HepG2 (cell line): Measurements from ENCODE around the gene MEGF6. TPM values are rescaled to one million over a fixed set of nuclear protein-coding genes. Genes with fewer than 3 reads are reported as not detected.

Source experiments
- ATAC-seq: fragments of 200-7000 bp; cut with Tn5 transposase; 3 replicates; pipeline ENCODE4 v1.9.1; 2020; ENCODE audit warnings: mild to moderate bottlenecking, moderate library complexity
- BruUV-seq: library from RNA; stranded (reverse); fragments of 400-500 nt; replicated peaks from 2 replicates; lab custom pipeline; 2021; lab: Mats Ljungman, UMichigan
- CTCF ChIA-PET: fragments of 300-600 bp; formaldehyde crosslinking; extraction: SDS; loops from one replicate; lab custom pipeline; 2021; ENCODE audit warnings: low total read pairs, inconsistent platforms, low intra/inter-chr PET ratio; lab: Yijun Ruan, JAX
- POLR2A ChIA-PET: fragments of 350-600 bp; sonication (Branson Sonifier 250); formaldehyde crosslinking; loops from one replicate; lab custom pipeline; 2020; ENCODE audit warnings: antibody characterized with exemption, inconsistent platforms; lab: Yijun Ruan, JAX
- DNase-seq: peaks from one replicate; pipeline ENCODE4 v3.0.0-alpha.2; 2015; ENCODE audit warnings: low spot score
- FAIRE-seq: peaks from 3 replicates; lab custom pipeline; 2011; peaks lifted over from hg19 to GRCh38; lab: Jason Lieb, UNC
- H2AFZ ChIP-seq: one replicate; pipeline ENCODE4 v1.6.1; 2011; ENCODE audit warnings: low read length, inconsistent platforms
- H3K27ac ChIP-seq: fragments of 300-600 bp; 3 replicates; pipeline ENCODE4 v1.8.0; 2011; ENCODE audit warnings: mixed run types, mild to moderate bottlenecking, mixed read lengths, low read length, inconsistent platforms; ENCODE audit not compliant: insufficient read depth; ENCODE audit errors: extremely low read length
- H3K27me3 ChIP-seq, 2 experiments: fragments of 200-600 bp in 1 of 2; 2 replicates in 1 of 2; 3 replicates in 1 of 2; pipeline versions ENCODE4 v1.6.0 to v1.8.0; 2011; ENCODE audit warnings: low read length in 2 of 2, mild to moderate bottlenecking in 2 of 2, moderate library complexity in 2 of 2, inconsistent platforms in 1 of 2; ENCODE audit not compliant: insufficient read depth in 2 of 2, control insufficient read depth in 1 of 2
- H3K36me3 ChIP-seq, 2 experiments: fragments of 200-600 bp in 1 of 2; replicated peaks in 1 of 2; 2 replicates in 1 of 2; 3 replicates in 1 of 2; pipeline versions ENCODE4 v1.5.1 to v1.8.0; 2011; ENCODE audit warnings: low read length in 2 of 2, inconsistent platforms in 1 of 2; ENCODE audit not compliant: insufficient read depth in 2 of 2, control insufficient read depth in 1 of 2
- H3K4me1 ChIP-seq: 2 replicates; pipeline ENCODE4 v1.5.1; 2012; ENCODE audit warnings: low read length, inconsistent platforms; ENCODE audit not compliant: insufficient read depth
- H3K4me2 ChIP-seq: 2 replicates; pipeline ENCODE4 v1.6.0; 2011; ENCODE audit warnings: low read depth, low read length, inconsistent platforms
- H3K4me3 ChIP-seq, 3 experiments: fragments of 200-600 bp in 1 of 3; sonication (generic), shearing (Covaris generic) in 1 of 3; replicated peaks in 1 of 3; 2 replicates each; pipeline ENCODE4 v1.5.1; 2011 to 2016; ENCODE audit warnings: low read length in 3 of 3, inconsistent platforms in 2 of 3, low read depth in 2 of 3, mild to moderate bottlenecking in 2 of 3, control low read depth in 1 of 3, mixed read lengths in 1 of 3; ENCODE audit not compliant: insufficient read depth in 1 of 3
- H3K79me2 ChIP-seq: one replicate; pipeline ENCODE4 v1.6.1; 2011; ENCODE audit warnings: low read length, inconsistent platforms; ENCODE audit not compliant: insufficient read depth
- H3K9ac ChIP-seq: 2 replicates; pipeline ENCODE4 v1.6.0; 2011; ENCODE audit warnings: mild to moderate bottlenecking, low read depth, low read length, inconsistent platforms; ENCODE audit not compliant: insufficient read depth
- H3K9me3 ChIP-seq: 2 replicates; pipeline ENCODE4 v1.5.1; 2012; ENCODE audit warnings: mild to moderate bottlenecking, low read length
- H4K20me1 ChIP-seq: 2 replicates; pipeline ENCODE4 v1.6.0; 2011; ENCODE audit warnings: inconsistent platforms, mild to moderate bottlenecking, low read length, moderate library complexity; ENCODE audit not compliant: insufficient read depth
- AGO2 ChIP-seq: fragments of 200-400 bp; formaldehyde crosslinking; optimal IDR thresholded peaks from 2 replicates; pipeline ENCODE3; 2017; ENCODE audit warnings: mild to moderate bottlenecking, low read depth, low read length, moderate library complexity
- ARNT ChIP-seq: fragments of 450-650 bp; IDR thresholded peaks from 2 replicates; pipeline ENCODE4 v1.6.1; 2017
- ELF1 ChIP-seq: sonication (generic); formaldehyde crosslinking; IDR thresholded peaks from 2 replicates; pipeline ENCODE4 v1.4.0; 2020; ENCODE audit warnings: missing genetic modification reagents
- EZH2 ChIP-seq: conservative IDR thresholded peaks from 2 replicates; pipeline ENCODE4 v1.6.1; 2012; ENCODE audit warnings: mild to moderate bottlenecking, low read depth, low read length, moderate library complexity
- TOPORS ChIP-seq: sonication (generic); formaldehyde crosslinking; IDR thresholded peaks from 2 replicates; pipeline ENCODE4 v1.8.0; 2023; ENCODE audit warnings: mild to moderate bottlenecking, missing genetic modification reagents
- ZBED4 ChIP-seq: sonication (generic); formaldehyde crosslinking; IDR thresholded peaks from 2 replicates; pipeline ENCODE4 v1.4.0; 2020; ENCODE audit warnings: missing genetic modification reagents, borderline replicate concordance
- ZBTB8A ChIP-seq: sonication (generic); formaldehyde crosslinking; IDR thresholded peaks from 2 replicates; pipeline ENCODE4 v1.4.0; 2020; ENCODE audit warnings: mild to moderate bottlenecking, low read depth, missing genetic modification reagents, borderline replicate concordance
- ZNF441 ChIP-seq: sonication (generic); formaldehyde crosslinking; IDR thresholded peaks from 2 replicates; pipeline ENCODE4 v1.7.0; 2021; ENCODE audit warnings: missing genetic modification reagents, borderline replicate concordance
- ZNF768 ChIP-seq: sonication (generic); formaldehyde crosslinking; IDR thresholded peaks from 2 replicates; pipeline ENCODE4 v1.4.0; 2020; ENCODE audit warnings: missing genetic modification reagents
- ZNF878 ChIP-seq: sonication (generic); formaldehyde crosslinking; IDR thresholded peaks from 2 replicates; pipeline ENCODE4 v1.8.1; 2023; ENCODE audit warnings: mild to moderate bottlenecking, missing genetic modification reagents, moderate library complexity
- WGBS: methylation state at CpG from one replicate; pipeline ENCODE4 v1.1.6; 2017; ENCODE audit warnings: low lambda C conversion rate; 5-methylcytosine and 5-hydroxymethylcytosine counted together
- in situ Hi-C: cut with HindIII; loops from 2 replicates; pipeline ENCODE4 v1.10.0; 2017; ENCODE audit warnings: low pct_unique_long_range_greater_than_20kb; ENCODE audit not compliant: extremely low pct_ligation_motif_present
- intact Hi-C: fragments of 100-400 bp; cut with micrococcal nuclease; formaldehyde crosslinking; loops from one replicate; pipeline ENCODE4 v1.10.0; 2022; ENCODE audit not compliant: unreplicated experiment
- polyA plus RNA-seq, 8 experiments: library from polyadenylated mRNA; depleted of rRNA in 3 of 8; stranded (reverse) in 7 of 8; unstranded in 1 of 8; fragments of >200 nt; fragmentation: Illumina TruSeq in 4 of 8; extraction: Trizol in 4 of 8; gene quantifications; 2 replicates each; pipeline versions ENCODE4 v1.2.1 to v1.2.3, GENCODE V29; 2011 to 2016; ENCODE audit warnings: low read depth in 4 of 8, missing spikeins in 1 of 8, mixed read lengths in 1 of 8; ENCODE audit not compliant: insufficient read depth in 1 of 8
- total RNA-seq, 5 experiments: library from RNA; depleted of rRNA; stranded (reverse); fragments of >200 nt; fragmentation: Illumina TruSeq; extraction: Trizol; gene quantifications; 2 replicates each; pipeline ENCODE4 v1.2.3, GENCODE V29; 2016; ENCODE audit warnings: low read depth in 1 of 5

The MEGF6 gene
- total and polyA plus RNA-seq, 2 of the 13 experiments (the other 11 are each of a cell fraction or from before 2014, with no cell fraction given) = 1.9 TPM

DNA sequence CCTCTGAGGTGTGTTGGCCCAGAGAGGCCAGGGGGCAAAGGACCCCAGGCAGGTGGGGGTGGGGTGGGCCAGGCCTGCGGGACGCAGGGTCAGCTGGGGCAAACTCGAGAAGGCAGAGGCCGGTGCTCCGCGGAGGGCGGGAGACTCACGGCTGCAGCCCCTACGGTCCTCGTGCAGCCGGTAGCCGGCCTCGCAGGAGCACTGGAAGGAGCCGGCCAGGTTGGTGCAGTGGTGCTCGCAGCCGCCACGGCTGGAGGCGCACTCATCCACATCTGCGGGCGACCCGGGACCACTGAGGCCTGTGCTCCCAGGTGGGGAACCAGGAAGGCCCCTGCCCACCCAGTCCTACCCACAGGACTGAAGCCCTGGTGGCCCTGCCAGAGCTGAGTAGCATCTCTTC lies 101.6 kb downstream of the MEGF6 start (continued):
- TF ChIP-seq EZH2 = no peak
- no peak for TF ChIP-seq ARNT
- no peak for TF ChIP-seq TOPORS (CRISPR knock-in tag)
- TF ChIP-seq, all 625 proteins: peak for 0

GRCh38 chr1:3508757-3509415 lies 102.4 kb downstream of the MEGF6 start:
- no peaks in the 10 kb centered on the region for H3K4me1 ChIP-seq
- no peak overlapping the region for H3K9ac ChIP-seq
- 20% methylated on average over 1 of the region's 33 CpGs for WGBS
- no peak for DNase-seq
- no TSS peak for BruUV-seq
- in situ Hi-C loops = no loop called here
- intact Hi-C loops = no loop called here
- H3K4me3 ChIP-seq = no peak overlapping the region
- no peaks in the 10 kb centered on the region for H3K36me3 ChIP-seq
- FAIRE-seq = no peak
- H4K20me1 ChIP-seq = no peaks in the 10 kb centered on the region
- H3K27ac ChIP-seq = no peak overlapping the region
- no peak for ATAC-seq
- H3K79me2 ChIP-seq = no peaks in the 10 kb centered on the region
- H3K9me3 ChIP-seq = no peaks in the 10 kb centered on the region
- ChIA-PET CTCF (no interaction called here), POLR2A (no interaction called here)
- no peak overlapping the region for H3K4me2 ChIP-seq
- peak; percentile 87 for TF ChIP-seq ZNF768 (CRISPR knock-in tag)
- TF ChIP-seq ZBTB8A = no peak
- TF ChIP-seq AGO2 = peak; percentile 46
- H2AFZ ChIP-seq = no peak overlapping the region
- peaks cover 2 to 19% of the 10 kb centered on the region in 2 experiments; a peak in 3 of 5 replicates for H3K27me3 ChIP-seq

DNA sequence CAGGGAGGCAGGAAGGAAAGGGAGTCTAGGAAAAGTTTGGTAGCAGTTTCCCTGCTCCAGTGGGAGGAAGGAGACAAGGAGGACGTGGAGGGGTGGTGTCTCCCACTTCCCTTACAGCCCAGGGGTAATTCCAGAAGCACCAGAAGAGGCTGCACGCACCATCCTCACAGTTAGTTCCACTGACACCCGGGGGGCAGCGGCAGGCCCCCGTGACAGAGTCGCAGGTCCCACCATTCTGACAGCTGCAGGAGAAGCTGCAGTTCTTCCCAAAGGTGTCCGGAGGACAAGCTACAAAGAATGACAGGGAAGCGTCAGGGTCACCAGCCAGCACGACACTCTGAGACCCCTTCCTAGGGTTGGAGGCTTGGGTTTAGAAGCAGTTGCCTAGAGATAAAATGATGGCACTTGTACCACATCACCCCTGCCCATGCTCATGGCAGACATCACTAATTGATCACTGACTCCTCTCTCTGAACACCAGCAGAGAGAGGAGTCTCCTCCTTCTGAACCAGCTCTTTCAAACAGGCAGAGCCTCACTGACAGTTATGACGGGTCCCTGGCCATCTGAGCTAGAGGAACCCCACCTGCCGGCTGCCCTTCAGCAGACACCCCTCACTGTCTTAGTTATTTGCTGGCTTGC lies 103.6 kb downstream of the MEGF6 start:
- no peak for ATAC-seq
- H3K36me3 ChIP-seq = no peaks in the 10 kb centered on the region
- H2AFZ ChIP-seq = no peak overlapping the region
- no peaks in the 10 kb centered on the region for H3K9me3 ChIP-seq
- no peak overlapping the region for H3K27ac ChIP-seq
- no peak overlapping the region for H3K9ac ChIP-seq
- ChIA-PET POLR2A (no interaction called here), CTCF (no interaction called here)
- no peak for DNase-seq
- peaks cover 3 to 19% of the 10 kb centered on the region in 2 experiments; a peak in 3 of 5 replicates for H3K27me3 ChIP-seq
- no peaks in the 10 kb centered on the region for H3K79me2 ChIP-seq
- intact Hi-C loops = no loop called here
- no peaks in the 10 kb centered on the region for H3K4me1 ChIP-seq
- BruUV-seq = no TSS peak
- H4K20me1 ChIP-seq = peaks cover 2% of the 10 kb centered on the region; the same call in 1 of the 2 replicates
- 30% methylated on average over 11 of the region's 11 CpGs for WGBS
- FAIRE-seq = no peak
- H3K4me2 ChIP-seq = no peak overlapping the region
- in situ Hi-C loops = no loop called here
- H3K4me3 ChIP-seq = no peak overlapping the region
- TF ChIP-seq ELF1 (CRISPR knock-in tag) = no peak
- TF ChIP-seq ZNF878 (CRISPR knock-in tag) = no peak
- TF ChIP-seq ZBED4 (CRISPR knock-in tag) = no peak
- TF ChIP-seq ZNF441 (CRISPR knock-in tag) = no peak
- no peak for TF ChIP-seq AGO2
